Urothelium cell line (cell line): ENCODE results near the gene NR2F6.

ENCODE experiments used
- DNase-seq: peaks from one replicate; pipeline ENCODE4 v3.0.0; 2011; ENCODE audit warnings: low spot score, mixed read lengths
- FAIRE-seq: peaks from 2 replicates; lab custom pipeline; 2011; peaks lifted over from hg19 to GRCh38; lab: Jason Lieb, UNC

Gene NR2F6

DNA sequence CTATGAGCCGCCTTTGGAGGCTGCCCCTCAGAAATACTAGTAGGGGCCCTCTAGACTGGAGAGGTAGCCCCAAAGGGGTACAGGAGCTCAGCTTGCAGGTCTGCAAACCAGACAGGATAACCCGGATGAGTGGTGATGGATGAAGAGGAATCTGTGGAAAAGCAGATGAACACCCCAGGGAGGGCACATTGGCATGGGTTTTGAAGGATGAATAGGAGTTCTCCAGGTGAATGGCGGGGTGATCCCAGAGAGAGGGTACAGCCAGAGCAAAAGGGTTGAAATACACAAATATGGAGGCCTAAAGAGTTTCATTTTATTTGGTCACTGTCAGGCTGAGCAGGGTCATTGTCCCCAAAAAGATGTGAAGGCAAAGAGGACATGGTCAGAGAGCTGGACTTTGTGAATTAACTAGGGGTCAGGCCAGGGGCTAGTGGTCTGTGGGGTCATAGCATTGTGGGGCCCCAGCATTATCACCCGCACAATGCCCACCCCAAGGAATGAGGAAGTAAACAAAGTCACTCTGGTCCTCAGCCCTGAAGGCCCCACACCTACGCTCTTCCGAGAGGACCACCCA is 4.8 kb downstream of the NR2F6 start:
- FAIRE-seq (no peak), DNase-seq (no peak)

DNA sequence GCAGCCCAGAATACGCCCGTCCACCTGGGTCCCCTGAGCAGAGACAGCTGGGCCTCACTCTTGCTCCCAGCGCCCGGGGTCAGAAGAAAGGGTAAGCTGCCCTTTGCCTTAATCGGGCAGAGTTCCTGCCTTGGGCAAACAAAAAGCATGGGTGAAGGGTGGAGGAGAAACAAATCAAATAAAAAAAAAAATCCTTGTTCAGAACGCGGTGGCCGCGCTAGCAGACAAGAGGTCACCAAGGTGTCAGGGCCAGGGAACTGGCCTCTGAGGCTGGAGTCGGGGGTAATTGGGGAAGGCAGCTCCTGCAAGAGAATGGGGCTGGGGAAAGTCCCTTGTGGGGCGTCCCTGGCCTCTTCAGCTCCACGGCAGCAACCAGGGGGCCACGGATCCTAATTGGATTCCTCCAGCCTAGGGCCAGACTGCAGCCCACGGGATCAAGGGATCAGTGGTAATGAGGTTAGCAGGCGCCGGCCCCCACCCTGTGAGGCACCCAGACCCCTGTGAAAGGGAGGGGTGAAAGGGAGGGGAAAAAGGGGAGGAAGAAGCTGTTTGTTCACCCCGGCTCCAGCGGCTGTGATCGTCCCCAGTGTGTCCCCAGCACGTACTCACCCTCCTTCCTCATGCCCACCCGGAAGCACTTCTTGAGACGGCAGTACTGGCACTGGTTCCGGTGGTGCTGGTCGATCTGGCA is 5.5 kb downstream of the NR2F6 start:
- FAIRE-seq = no peak
- DNase-seq = no peak

DNA sequence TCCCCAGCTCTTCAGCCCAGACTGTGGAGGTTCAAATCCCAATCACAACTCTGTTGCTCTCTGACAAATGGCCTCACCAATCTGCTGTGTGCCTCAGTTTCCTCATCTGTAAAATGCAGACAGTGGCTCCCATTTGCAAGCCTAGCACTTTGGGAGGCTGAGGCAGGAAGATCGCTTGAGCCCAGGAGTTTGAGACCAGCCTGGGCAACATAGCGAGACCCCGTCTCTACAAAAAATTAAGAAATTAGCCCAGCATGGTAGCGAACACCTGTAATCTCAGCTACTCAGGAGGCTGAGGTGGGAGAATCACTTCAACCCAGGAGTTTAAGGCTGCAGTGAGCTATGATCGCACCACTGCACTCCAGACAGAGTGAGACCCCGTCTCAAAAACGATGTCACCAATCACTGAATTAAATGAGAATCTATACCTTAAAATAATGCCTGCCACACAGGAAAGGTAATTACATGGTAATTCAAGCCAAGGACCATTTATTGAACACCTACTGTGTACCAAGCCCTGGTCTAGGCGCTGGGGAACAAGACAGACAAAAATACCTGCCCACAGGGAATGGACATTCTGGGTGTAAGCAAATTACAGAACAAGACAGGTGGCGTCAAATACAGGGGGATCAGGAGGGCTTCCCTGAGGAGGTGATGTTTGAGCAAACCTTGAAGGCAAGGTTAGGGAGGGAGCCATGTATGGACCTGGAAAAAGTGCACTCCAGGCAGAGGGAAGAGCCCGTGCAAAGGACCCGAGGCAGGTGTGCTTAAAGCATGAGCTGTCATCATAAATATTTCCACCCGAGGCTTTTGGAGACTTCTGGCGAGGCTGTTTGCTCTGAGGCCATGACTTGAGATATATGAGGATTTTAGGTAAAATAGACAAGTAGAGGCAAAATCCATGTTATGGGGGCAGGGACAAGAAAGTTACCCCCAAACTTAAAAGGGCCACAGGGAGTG is 7.7 kb downstream of the NR2F6 start:
- DNase-seq (no peak), FAIRE-seq (no peak)

DNA sequence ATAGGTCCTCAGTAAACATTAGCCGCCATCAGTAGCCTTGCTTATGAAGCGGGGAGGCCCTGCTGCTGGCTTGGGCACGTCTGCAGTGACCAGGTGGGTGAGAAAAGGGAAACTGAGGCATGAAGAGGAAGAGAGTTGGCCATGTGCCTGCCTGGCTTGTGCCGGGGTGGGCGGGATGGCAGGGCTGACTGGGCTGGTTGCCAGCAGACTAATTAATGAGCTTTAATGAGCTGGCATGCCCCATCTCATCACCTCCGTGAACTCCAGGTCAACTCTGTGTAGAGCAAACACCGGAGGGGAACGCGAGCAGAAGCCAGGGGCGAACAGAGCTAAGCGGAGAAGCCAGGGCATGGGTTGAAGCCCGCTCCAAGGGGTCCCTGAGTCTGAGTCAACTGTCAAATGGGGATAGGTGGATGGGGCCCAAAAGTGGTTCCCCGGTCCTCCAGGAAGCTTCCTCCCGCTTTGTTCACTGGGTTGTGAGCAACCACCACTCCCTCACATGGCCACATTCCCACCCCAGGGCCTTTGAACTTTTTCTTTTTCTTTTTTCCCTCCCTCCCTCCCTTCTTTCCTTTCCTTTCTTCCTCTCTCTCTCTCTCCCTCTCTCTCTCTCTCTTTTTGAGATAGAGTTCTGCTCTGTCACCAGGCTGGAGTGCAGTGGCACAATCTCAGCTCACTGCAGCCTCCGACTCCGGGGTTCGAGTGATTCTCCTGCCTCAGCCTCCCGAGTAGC is 8.7 kb downstream of the NR2F6 start:
- FAIRE-seq (no peak), DNase-seq (no peak)

DNA sequence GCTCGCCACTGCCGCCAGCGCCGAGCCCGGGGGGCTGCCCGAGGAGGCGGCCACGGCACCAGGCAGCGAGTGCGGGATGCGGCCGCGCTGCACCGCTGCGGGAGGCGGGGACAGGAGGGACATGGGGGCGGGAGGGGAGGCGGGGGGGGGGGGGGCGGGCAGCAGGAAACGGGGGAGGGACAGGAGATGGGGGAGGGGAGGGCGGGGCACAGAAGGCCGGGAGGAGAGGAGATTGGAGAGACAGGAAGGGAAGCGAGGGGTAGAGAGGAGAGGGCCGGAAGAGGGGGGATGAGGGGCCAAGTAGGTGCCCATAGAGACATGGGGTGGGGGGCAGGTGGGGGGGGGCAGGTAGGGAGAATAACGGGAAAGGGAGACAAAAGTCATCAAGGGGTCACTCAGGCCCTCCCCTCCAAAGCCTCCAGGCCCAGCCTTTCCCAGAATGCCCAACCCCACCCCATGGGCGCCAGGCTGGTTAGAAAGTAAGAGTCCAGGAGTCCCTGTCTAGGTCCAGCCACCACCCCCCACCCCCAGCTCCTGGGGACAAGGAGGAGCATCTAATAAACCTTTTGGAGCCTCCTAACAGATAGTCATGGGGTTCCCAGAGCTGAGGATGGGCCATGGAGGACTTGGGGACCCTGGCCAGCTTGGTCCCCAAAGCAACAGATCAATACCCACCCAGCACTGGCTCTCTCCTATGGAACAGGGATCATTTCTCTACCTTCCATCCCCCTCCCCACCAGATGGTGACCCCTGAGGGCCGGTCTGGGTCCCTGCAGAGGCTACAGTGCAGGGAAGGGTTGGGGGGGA is 9.5 kb downstream of the NR2F6 start:
- DNase-seq = peak; percentile 57
- no peak for FAIRE-seq

DNA sequence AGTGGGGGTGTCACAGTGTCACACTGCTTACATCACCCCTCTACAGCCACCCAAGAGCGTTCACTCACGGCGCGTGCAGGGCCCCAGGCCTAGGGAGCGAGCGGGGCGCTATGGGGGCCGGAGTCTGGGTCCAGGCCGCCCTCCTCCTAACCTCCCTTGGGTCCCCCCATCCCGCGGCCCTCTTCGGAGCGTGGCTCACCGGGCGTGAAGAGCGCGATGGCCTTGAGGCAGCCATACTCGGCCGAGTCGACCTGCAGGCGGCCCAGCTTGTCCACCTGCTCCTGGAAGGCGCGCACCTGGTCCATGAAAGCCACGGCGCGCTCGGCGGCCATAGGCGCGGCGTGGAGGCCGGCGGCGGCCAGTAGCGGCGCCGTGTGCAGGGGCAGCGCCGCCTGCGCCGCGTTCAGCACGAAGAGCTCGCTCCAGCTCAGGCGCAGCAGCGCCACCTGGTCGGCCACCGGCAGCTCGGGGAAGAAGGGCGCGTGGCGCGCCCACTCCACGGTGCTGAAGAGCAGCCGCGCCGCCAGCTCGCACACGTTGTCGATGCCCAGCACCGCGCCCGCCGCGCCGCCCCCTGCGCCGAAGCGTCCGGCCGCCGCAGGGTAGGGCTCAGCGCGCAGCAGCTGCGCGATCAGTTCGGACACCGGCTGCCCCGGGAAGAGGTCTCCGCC is 10.3 kb downstream of the NR2F6 start:
- DNase-seq (peak; percentile 59), FAIRE-seq (peak; percentile 74)

DNA sequence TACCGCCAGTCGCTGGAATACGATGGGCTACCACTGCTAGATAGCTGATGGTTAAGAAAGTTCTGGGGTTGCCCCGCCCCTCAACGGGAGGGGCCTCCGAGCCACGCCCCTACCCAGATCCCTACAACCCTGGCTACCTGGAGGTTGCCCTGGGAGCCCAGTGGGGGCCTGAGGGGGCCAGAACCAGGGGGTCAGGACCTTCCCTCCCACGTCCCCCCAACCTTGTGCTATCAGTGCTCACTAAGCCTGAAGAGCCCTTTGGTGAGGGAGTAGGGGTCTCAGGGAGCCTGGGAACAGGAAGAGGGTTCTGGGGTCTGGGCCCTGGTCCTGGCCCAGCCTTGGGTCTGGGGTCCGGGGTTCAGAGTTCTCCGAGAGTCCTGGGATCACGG is 10.8 kb downstream of the NR2F6 start:
- peak; percentile 61 for DNase-seq
- FAIRE-seq = no peak

DNA sequence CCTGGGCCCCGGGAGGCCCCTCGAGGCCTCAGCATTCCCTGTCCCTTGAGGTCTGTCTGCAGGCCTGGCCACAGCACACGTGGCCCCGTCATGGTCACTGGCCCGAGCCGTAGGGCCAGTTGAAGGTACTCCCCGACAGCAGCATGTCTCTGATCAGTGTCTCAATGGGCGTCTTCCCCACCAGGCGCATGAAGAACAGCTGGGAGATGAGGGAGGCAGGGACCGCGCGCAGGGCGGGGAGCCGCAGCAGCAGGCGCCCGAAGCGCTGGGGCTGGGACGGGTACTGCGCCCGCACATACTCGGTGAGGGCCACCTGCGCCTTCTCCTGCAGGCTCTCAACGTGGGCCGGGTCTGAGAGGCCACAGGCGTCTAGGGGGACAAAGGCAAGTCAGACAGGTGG is 13.5 kb downstream of the NR2F6 start:
- FAIRE-seq = no peak
- no peak for DNase-seq

DNA sequence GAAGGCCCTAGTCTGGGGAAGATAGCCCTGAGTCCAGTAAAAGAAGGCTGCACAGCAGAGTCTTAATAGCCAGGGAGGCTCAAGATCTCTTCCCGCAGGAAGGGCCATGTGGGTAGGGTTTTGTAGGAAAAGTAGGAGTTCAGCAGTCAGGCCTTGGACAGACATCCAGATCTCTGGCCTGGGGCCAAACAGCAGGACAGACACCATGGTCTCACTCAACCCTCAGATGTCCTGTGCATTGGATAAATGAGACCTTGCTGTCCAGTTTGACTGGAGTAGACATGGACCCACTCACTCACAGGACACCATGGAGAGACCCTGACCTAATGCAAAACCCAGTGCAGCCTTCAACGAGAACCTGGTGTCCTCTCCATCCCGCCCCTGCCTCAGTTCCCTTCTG is 15.8 kb downstream of the NR2F6 start:
- FAIRE-seq = no peak
- DNase-seq = no peak

DNA sequence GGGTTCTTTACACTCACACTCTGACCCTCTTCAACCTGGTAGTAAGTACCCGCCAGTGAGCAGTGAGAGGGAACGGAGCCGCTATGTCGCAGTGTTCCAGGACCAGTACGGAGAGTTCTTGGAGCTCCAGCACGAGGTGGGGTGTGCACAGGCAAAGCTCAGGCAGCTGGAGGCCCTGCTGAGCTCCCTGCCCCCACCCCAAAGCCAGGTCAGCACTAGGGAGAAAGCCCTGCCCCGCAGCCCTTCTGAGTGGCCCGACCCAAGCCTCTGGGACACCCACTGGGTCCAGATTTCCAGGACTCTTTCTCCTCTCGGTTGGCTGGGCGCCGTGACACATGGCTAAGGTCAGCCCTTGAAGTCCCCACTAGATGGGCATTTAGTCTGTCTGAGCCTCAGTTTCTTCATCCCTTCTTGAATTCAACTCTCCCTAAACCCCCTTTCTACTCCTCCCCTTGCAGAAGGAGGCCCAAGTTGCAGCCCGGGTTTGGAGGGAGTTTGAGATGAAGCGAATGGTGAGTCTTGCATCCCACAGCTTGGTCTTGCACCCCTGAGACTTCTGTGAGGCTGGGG is 17.8 kb downstream of the NR2F6 start:
- no peak for FAIRE-seq

DNA sequence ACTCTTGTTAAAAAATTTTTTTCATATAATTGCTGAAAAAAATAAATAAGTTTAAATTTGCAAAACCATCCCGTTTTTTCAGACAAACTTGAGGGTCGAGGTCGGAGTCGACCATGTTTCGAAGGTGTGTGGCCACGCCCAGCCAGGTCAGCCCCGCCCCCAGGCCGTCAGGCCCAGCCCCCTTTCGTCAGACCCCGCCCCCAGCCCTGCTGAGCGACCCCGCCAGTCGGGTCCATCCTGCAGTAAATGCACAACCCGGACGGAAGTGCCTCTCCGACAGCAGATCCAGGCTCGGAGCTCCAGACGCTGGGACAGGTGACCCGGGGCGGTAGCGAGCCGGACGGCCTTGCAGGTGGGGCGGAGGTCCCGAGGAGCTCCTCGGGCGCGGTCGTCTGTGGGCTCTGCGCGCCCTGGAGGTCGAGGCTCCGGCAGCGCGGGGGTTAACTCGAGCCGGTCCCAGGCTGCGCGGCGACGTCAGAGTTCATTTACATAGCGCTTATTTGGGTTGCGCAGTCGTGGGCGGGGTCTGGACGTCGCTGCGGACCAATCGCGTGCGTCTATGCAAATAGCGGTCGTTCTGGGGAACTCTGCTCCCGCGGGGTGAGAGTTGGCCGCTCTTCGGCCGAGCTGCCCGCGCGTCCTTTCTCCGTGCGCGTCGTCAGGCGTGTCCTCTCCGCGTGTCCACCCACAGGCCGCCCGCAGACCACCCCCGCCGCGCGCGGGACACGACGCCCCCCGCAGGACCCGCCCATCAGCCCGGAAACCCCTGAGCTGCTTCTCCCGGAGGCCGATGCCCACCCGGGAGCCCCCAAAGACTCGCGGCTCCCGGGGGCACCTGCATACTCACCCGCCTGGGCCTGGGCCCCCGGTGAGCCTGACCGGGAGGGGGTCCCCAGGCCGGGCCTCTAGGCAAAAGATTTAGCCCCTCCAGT is 19.5 kb downstream of the NR2F6 start, which contains the start of gene OCEL1:
Gene OCEL1, plus strand, starts transcription at position 225 of the 932 bp plus-strand sequence. Its CDS starts 22 bp downstream, at position 247.
- DNase-seq = peak; percentile 89
- FAIRE-seq = no peak

More for the DNA sequence above, 17.8 kb downstream of the NR2F6 start:
- no peak for DNase-seq

DNA sequence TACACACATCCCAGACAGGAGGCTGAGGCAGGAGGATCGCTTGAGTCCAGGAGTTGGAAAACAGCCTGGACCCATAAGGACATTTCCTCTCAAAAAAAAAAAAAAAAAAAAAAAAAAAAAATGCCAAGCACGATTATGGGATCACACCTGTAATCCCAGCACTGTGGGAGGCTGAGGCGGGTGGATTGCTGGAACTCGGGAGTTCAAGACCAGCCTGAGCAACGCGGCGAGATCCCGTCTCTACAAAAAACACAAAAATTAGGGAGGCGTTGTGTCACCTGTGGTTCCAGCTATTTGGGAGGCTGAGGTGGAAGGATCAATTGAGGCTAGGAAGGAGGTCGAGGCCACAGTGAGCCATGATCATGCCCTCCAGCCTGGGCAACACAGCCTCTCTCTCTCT is 20.7 kb downstream of the NR2F6 start:
- DNase-seq (no peak), FAIRE-seq (no peak)

DNA sequence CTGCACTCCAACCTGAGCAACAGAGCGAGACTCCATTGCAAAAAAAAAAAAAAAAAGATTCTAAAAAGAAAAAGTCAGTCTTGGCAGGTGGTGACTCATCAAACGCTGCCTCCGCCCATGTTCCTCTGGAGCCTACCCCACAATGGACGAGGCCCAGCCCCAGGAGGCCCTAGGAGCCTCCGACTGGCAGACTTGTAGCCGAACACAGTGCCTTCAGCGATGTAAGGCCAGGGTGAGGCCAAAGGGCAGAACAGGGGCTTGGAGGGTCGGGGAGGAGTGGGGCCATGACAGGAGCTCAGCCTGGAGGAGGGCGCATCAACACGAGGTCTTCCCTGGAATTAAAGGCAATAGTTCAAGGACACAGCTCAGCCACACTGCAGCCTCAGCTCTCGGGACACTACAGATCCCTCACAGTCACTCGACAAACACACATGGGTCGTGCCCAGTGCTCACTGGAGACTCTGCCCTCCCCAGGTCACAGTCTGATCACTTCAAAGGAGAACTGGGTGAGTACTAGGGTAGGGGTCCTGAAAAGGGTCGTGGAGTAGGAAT is 25.4 kb downstream of the NR2F6 start:
- DNase-seq (peak; percentile 49), FAIRE-seq (no peak)

DNA sequence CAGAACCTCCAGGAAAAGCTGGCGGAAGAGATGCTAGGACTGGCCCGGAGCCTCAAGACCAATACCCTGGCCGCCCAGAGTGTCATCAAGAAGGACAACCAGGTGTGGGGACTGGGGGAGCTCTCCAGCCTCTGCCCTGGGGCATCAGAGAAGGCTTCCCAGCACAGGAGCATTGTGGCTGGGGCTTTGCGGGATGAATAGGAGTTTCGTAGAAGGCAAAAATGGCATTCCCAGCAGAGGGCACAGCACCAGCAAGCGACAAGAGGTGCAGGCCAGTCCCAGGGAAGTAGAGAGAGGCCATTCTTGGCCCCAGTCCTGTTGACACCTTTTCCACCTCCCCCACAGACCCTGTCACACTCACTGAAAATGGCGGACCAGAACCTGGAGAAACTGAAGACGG is 26.4 kb downstream of the NR2F6 start:
- FAIRE-seq (no peak), DNase-seq (no peak)

DNA sequence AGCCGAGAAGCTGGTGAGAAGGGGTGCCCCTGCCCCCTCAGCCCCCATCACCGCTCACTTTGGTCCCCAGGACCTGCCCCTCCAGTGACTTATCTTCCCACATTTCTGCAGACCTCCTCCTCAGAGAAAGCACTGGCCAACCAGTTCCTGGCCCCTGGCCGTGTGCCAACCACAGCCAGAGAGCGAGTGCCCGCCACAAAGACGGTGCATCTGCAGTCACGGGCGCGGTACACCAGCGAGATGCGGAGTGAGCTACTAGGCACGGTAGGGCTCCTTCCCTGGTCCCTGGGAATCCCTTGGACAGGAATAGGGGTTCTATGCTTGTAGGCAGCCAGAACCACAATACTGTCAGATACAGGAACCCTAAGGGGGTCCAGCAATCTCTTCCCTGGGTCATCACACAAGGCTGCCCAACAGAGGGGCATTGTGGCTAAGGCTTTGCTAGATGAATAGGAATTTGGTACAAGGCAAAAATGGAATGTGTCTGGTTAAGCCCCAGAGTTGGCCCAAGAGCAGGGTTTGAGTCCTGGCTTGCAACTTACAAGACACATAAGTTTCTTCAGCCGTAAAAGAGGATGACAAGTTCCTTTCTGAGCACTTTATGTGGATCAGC is 29.6 kb downstream of the NR2F6 start:
- FAIRE-seq (no peak), DNase-seq (no peak)

DNA sequence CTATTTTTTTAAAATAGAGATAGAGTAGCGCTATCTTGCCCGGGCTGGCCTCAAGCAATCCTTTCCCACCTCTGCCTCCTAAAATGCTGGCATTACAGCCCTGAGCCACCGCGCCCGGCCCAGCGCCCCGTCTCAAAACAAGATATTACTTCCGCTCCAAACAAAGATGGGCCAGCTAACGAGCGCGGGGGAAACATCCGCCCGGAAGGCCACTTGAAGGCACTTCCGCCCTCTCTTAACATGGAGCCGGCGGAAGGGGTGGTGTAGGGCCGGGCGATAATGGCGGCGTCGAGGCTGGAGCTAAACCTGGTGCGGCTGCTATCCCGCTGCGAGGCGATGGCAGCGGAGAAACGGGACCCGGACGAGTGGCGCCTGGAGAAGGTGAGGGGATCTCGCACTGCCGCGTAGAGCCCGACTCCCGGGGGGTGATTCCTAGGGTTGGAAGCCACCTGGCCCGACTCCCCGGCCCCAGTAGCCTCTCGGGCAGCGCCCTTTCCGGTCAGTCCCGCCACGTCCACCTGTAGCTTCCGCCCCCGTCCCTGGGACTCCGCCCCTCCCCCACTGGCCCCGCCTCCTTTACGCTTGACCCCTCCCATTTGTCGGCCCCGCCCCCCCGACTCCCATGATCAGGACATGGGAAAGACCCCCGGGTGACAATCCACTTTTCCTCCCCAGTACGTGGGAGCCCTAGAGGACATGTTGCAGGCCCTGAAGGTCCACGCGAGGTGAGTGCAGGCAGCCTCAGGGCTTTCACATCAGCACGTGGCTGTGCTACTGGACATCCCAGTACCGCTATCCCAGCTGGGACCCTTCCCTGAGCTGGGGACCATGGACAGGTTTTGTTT is 30.4 kb downstream of the NR2F6 start, which contains the start of gene USE1:
Gene USE1, plus strand, starts transcription at position 231 of the 845 bp plus-strand sequence. Its CDS starts 49 bp downstream, at position 280.
- DNase-seq = peak; percentile 83
- no peak for FAIRE-seq
